Endothelial cell of umbilical vein (primary cell): ENCODE data around the gene ADAMTS17. TPM values are rescaled to one million over a fixed set of nuclear protein-coding genes. Genes with fewer than 3 reads are reported as not detected.

Experiments
- BruUV-seq: library from RNA; stranded (reverse); fragments of 400-500 nt; replicated peaks from 2 replicates; lab custom pipeline; 2021; lab: Mats Ljungman, UMichigan
- CTCF ChIA-PET: fragments of 300-600, 350-600 bp; sonication (Branson Sonifier 250); formaldehyde crosslinking; loops from one replicate; lab custom pipeline; 2021; ENCODE audit warnings: antibody characterized with exemption, inconsistent platforms; lab: Charles Lee
- POLR2A ChIA-PET: fragments of 300-600, 350-600 bp; sonication (Branson Sonifier 250); formaldehyde crosslinking; loops from one replicate; lab custom pipeline; 2021; ENCODE audit warnings: antibody characterized with exemption, inconsistent platforms; lab: Charles Lee
- DNase-seq: peaks from one replicate; pipeline ENCODE4 v3.0.0-alpha.2; 2011; ENCODE audit warnings: low read depth, low spot score
- FAIRE-seq: peaks from 2 replicates; lab custom pipeline; 2011; peaks lifted over from hg19 to GRCh38; lab: Jason Lieb, UNC
- H2AFZ ChIP-seq: 2 replicates; pipeline ENCODE4 v1.6.0; 2012; ENCODE audit warnings: low read depth, low read length, control low read depth, inconsistent platforms
- H3K27ac ChIP-seq: 2 replicates; pipeline ENCODE4 v1.5.1; 2011; ENCODE audit warnings: low read depth, mild to moderate bottlenecking, control low read depth, low read length, moderate library complexity; ENCODE audit not compliant: insufficient read depth
- H3K27me3 ChIP-seq, 2 experiments: 2 replicates each; pipeline versions ENCODE4 v1.6.0 to v1.6.1; 2011; ENCODE audit warnings: low read length in 2 of 2, mixed read lengths in 1 of 2; ENCODE audit not compliant: control insufficient read depth in 2 of 2, insufficient read depth in 2 of 2
- H3K36me3 ChIP-seq, 2 experiments: 2 replicates in 1 of 2; 3 replicates in 1 of 2; pipeline ENCODE4 v1.5.1; 2011; ENCODE audit warnings: low read length in 2 of 2, mild to moderate bottlenecking in 1 of 2, moderate library complexity in 1 of 2; ENCODE audit not compliant: control insufficient read depth in 2 of 2, insufficient read depth in 2 of 2; ENCODE audit errors: extremely low read depth in 1 of 2
- H3K4me1 ChIP-seq: 3 replicates; pipeline ENCODE4 v1.5.1; 2011; ENCODE audit warnings: mild to moderate bottlenecking, low read length; ENCODE audit not compliant: control insufficient read depth, insufficient read depth; ENCODE audit errors: extremely low read depth
- H3K4me2 ChIP-seq: 2 replicates; pipeline ENCODE4 v1.6.1; 2011; ENCODE audit warnings: low read length, control low read depth, mixed read lengths; ENCODE audit not compliant: insufficient read depth
- H3K4me3 ChIP-seq, 3 experiments: fragments of 200-600 bp in 1 of 3; sonication (generic), shearing (Covaris generic) in 1 of 3; replicated peaks in 1 of 3; 2 replicates each; pipeline ENCODE4 v1.5.1; 2011 to 2016; ENCODE audit warnings: control low read depth in 3 of 3, low read length in 3 of 3, mild to moderate bottlenecking in 2 of 3, inconsistent platforms in 1 of 3, low read depth in 1 of 3, moderate library complexity in 1 of 3; ENCODE audit not compliant: insufficient read depth in 1 of 3
- H3K79me2 ChIP-seq: 2 replicates; pipeline ENCODE4 v1.6.0; 2012; ENCODE audit warnings: low read length, inconsistent platforms; ENCODE audit not compliant: control insufficient read depth, insufficient read depth
- H3K9ac ChIP-seq: replicated peaks from 2 replicates; pipeline ENCODE3; 2011; ENCODE audit warnings: low read length, control low read depth; ENCODE audit not compliant: insufficient read depth; ENCODE audit errors: extremely low read depth
- H3K9me1 ChIP-seq: replicated peaks from 3 replicates; pipeline ENCODE4 v1.6.0; 2011; ENCODE audit warnings: mild to moderate bottlenecking, low read length; ENCODE audit not compliant: control insufficient read depth, insufficient read depth; ENCODE audit errors: extremely low read depth
- H3K9me3 ChIP-seq: replicated peaks from 2 replicates; pipeline ENCODE4 v1.5.1; 2012; ENCODE audit warnings: low read length, inconsistent platforms; ENCODE audit not compliant: control insufficient read depth, insufficient read depth
- H4K20me1 ChIP-seq: replicated peaks from 2 replicates; pipeline ENCODE3; 2011; ENCODE audit warnings: mild to moderate bottlenecking, low read length; ENCODE audit not compliant: control insufficient read depth, insufficient read depth; ENCODE audit errors: extremely low read depth
- CTCF ChIP-seq, 2 donors: IDR thresholded peaks; 1 replicate in 1 of 2; 2 replicates in 1 of 2; pipeline ENCODE4 v1.5.1; 2011; ENCODE audit warnings: low read length in 2 of 2, mild to moderate bottlenecking in 2 of 2, moderate library complexity in 2 of 2, control low read depth in 1 of 2, inconsistent platforms in 1 of 2, low read depth in 1 of 2; ENCODE audit not compliant: insufficient read depth in 1 of 2; ENCODE audit errors: extremely low read depth in 1 of 2
- EZH2 ChIP-seq: IDR thresholded peaks from 2 replicates; pipeline ENCODE4 v1.6.1; 2012; ENCODE audit warnings: borderline replicate concordance, low read depth, mild to moderate bottlenecking, moderate library complexity, low read length, inconsistent platforms; ENCODE audit not compliant: severe bottlenecking
- FOS ChIP-seq: IDR thresholded peaks from 2 replicates; pipeline ENCODE4 v1.6.1; 2011; ENCODE audit warnings: mild to moderate bottlenecking, low read length, moderate library complexity, borderline replicate concordance; ENCODE audit not compliant: insufficient read depth
- GATA2 ChIP-seq: IDR thresholded peaks from 2 replicates; pipeline ENCODE4 v1.7.0; 2011; ENCODE audit warnings: low read depth, mild to moderate bottlenecking, moderate library complexity, mixed read lengths, low read length; ENCODE audit not compliant: insufficient read length, insufficient read depth
- JUN ChIP-seq: IDR thresholded peaks from 2 replicates; pipeline ENCODE4 v1.6.1; 2011; ENCODE audit warnings: borderline replicate concordance, low read depth; ENCODE audit not compliant: insufficient read length, insufficient read depth
- MAX ChIP-seq: IDR thresholded peaks from 2 replicates; pipeline ENCODE4 v1.6.1; 2011; ENCODE audit not compliant: insufficient read depth, insufficient read length
- MYC ChIP-seq: IDR thresholded peaks from one replicate; pipeline ENCODE4 v1.6.1; 2011; ENCODE audit warnings: mild to moderate bottlenecking, low read depth, low read length
- POLR2A ChIP-seq: IDR thresholded peaks from 2 replicates; pipeline ENCODE4 v1.6.1; 2012; ENCODE audit warnings: low read depth, mild to moderate bottlenecking, control low read depth, low read length
- POLR2AphosphoS5 ChIP-seq: IDR thresholded peaks from 2 replicates; pipeline ENCODE4 v1.6.1; 2012; ENCODE audit warnings: low read depth, mild to moderate bottlenecking, control low read depth, low read length, moderate library complexity; ENCODE audit not compliant: insufficient read depth
- dilution Hi-C: fragments of 300-500 bp; cut with MboI; formaldehyde crosslinking; loops from one replicate; pipeline ENCODE4 v1.15.0; 2019; ENCODE audit warnings: low sequenced_read_pairs; ENCODE audit not compliant: extremely low pct_ligation_motif_present
- intact Hi-C: fragments of 100-400 bp; cut with micrococcal nuclease; formaldehyde crosslinking; loops from one replicate; pipeline ENCODE4 v1.10.0; 2022
- polyA plus RNA-seq, 4 experiments: library from polyadenylated mRNA; depleted of rRNA in 3 of 4; stranded (reverse) in 3 of 4; unstranded in 1 of 4; fragments of >200 nt; gene quantifications; 2 replicates each; pipeline versions ENCODE4 v1.2.1 to v1.2.3, GENCODE V29; 2011 to 2012; ENCODE audit warnings: missing spikeins in 1 of 4
- total RNA-seq: library from RNA; stranded (reverse); gene quantifications from 2 replicates; pipeline ENCODE4 v1.2.3, GENCODE V29; 2021

ADAMTS17 gene
- total and polyA plus RNA-seq, 2 donors (not counting 3 experiments of a cell fraction or from before 2014, with no cell fraction given) = 0.12 TPM; not detected in 1

- dilution Hi-C loops = no loop called here
- Histone ChIP-seq H3K27me3 (no peaks in the 10 kb centered on the region), H3K9ac (no peak overlapping the region), H3K4me2 (no peak overlapping the region), H2AFZ (no peak overlapping the region), H3K4me1 (no peaks in the 10 kb centered on the region), H3K4me3 (no peak overlapping the region), H3K79me2 (no peaks in the 10 kb centered on the region), H3K27ac (no peak overlapping the region), H3K36me3 (no peaks in the 10 kb centered on the region), H3K9me1 (no peaks in the 10 kb centered on the region), H3K9me3 (no peaks in the 10 kb centered on the region), H4K20me1 (no peaks in the 10 kb centered on the region)
- ChIA-PET CTCF (no interaction called here), POLR2A (no interaction called here)
- FAIRE-seq (no peak), DNase-seq (no peak)
- intact Hi-C loops = no loop called here
- no peak for TF ChIP-seq MYC
- no peak for TF ChIP-seq GATA2
- no peak for TF ChIP-seq EZH2
- no peak for TF ChIP-seq CTCF (IDR thresholded peaks at IDR 0.05; ENCODE audit: extremely low read depth in 1 of 2, insufficient read depth in 1 of 2, low read depth in 1 of 2, low read length in 2 of 2)
- TF ChIP-seq POLR2A = no peak
- no peak for TF ChIP-seq FOS
- TF ChIP-seq JUN = no peak
- no peak for TF ChIP-seq MAX
- no peak for TF ChIP-seq POLR2AphosphoS5
- BruUV-seq = no TSS peak
Observed at GRCh38 chr15:99963096-99963825, 378.5 kb downstream of the ADAMTS17 start.
